Spleen (tissue), 7 donors: ENCODE measurements around the gene MCM8.

Source experiments
- CTCF ChIP-seq, 11 experiments: fragments of 200-600 bp in 7 of 11; fragments of 450-650 bp in 4 of 11; sonication (generic) in 4 of 11; IDR thresholded peaks in 8 of 11; conservative IDR thresholded peaks in 3 of 11; 1 replicate in 7 of 11; 2 replicates in 4 of 11; pipeline versions ENCODE4 v1.4.0 to v1.8.0; 2016 to 2021; ENCODE audit warnings: antibody characterized with exemption in 11 of 11, inconsistent platforms in 4 of 11, mild to moderate bottlenecking in 1 of 11
- POLR2A ChIP-seq, 3 donors: fragments of 450-650 bp; IDR thresholded peaks; one replicate each; pipeline ENCODE4 v1.5.1; 2017; ENCODE audit warnings: antibody characterized with exemption in 3 of 3, mild to moderate bottlenecking in 1 of 3
- donor health status: DM: no; HTN: no; CAD: no; lungs with moderate emphysema.
- donor health status: DM: no; HTN: no; CAD: no.
- donor health status: DM: no; HTN: no; CAD: no.

DNA sequence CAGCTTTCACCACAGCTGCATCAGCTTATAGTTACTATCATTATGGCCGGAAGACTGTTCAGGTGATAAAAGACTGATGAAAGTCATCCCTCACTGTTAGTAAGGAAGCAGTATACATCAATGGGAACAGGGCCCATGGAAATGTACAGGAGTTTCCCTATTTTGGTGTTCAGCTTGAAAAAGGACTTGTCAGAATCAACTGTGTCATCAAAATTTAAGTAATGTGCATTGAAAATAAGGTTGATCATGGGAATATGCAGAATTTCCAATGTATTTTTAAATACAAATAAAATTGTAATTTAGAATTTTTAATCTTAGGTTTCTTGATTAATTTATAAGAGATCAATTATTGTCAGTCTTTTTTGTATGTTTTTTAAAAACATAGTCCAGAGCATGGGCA lies 86.6 kb downstream of the MCM8 start:
- no peak for TF ChIP-seq CTCF (IDR thresholded peaks at IDR 0.05 in 8 of 11, conservative IDR thresholded peaks at IDR 0.05 in 3 of 11)
- no peak for TF ChIP-seq POLR2A (IDR thresholded peaks at IDR 0.05)
